HepG2 (cell line): Measurements from ENCODE around the gene FXYD5. TPM values are rescaled to one million over a fixed set of nuclear protein-coding genes. Genes with fewer than 3 reads are reported as not detected.

Source experiments
- BRF2 ChIP-seq: sonication (generic); formaldehyde crosslinking; IDR thresholded peaks from 2 replicates; pipeline ENCODE4 v1.8.1; 2022; ENCODE audit warnings: mild to moderate bottlenecking, missing genetic modification reagents
- CEBPZ ChIP-seq: IDR thresholded peaks from 2 replicates; pipeline ENCODE4 v1.6.1; 2012; ENCODE audit warnings: low read length, improper control_type of control experiment
- EZH2 ChIP-seq: conservative IDR thresholded peaks from 2 replicates; pipeline ENCODE4 v1.6.1; 2012; ENCODE audit warnings: mild to moderate bottlenecking, low read depth, low read length, moderate library complexity
- FUBP1 ChIP-seq: sonication (generic); formaldehyde crosslinking; IDR thresholded peaks from 2 replicates; pipeline ENCODE4 v1.5.1; 2020; ENCODE audit warnings: missing genetic modification reagents, mild to moderate bottlenecking, borderline replicate concordance
- HNF4A ChIP-seq: sonication (generic); formaldehyde crosslinking; IDR thresholded peaks from 2 replicates; pipeline ENCODE4 v1.4.0; 2020; ENCODE audit warnings: missing genetic modification reagents
- NAIF1 ChIP-seq: sonication (generic); formaldehyde crosslinking; IDR thresholded peaks from 2 replicates; pipeline ENCODE4 v1.5.0; 2020; ENCODE audit warnings: mild to moderate bottlenecking, missing genetic modification reagents, borderline replicate concordance
- NR2F6 ChIP-seq, 2 experiments: IDR thresholded peaks; 2 replicates each; pipeline ENCODE4 v1.6.1; 2016; ENCODE audit warnings: antibody characterized with exemption in 1 of 2, mild to moderate bottlenecking in 1 of 2
- PITX1 ChIP-seq: sonication (generic); formaldehyde crosslinking; IDR thresholded peaks from 2 replicates; pipeline ENCODE4 v1.5.1; 2020; ENCODE audit warnings: mild to moderate bottlenecking, missing genetic modification reagents
- RARA ChIP-seq: IDR thresholded peaks from 2 replicates; pipeline ENCODE4 v1.6.1; 2016; ENCODE audit warnings: missing genetic modification reagents, missing compliant biosample characterization
- TEAD3 ChIP-seq: optimal IDR thresholded peaks from 2 replicates; pipeline ENCODE3; 2016; ENCODE audit warnings: borderline replicate concordance
- TP53 ChIP-seq: sonication (generic); formaldehyde crosslinking; conservative IDR thresholded peaks from 2 replicates; pipeline ENCODE4 v1.4.0; 2020; ENCODE audit warnings: missing genetic modification reagents
- ZBTB44 ChIP-seq: sonication (generic); formaldehyde crosslinking; IDR thresholded peaks from 2 replicates; pipeline ENCODE4 v1.4.0; 2020; ENCODE audit warnings: missing genetic modification reagents
- ZKSCAN1 ChIP-seq: fragments of 150-350 bp; IDR thresholded peaks from 2 replicates; pipeline ENCODE4 v1.6.1; 2014; ENCODE audit warnings: low read length
- ZNF513 ChIP-seq: sonication (generic); formaldehyde crosslinking; conservative IDR thresholded peaks from 2 replicates; pipeline ENCODE4 v1.5.0; 2020; ENCODE audit warnings: missing genetic modification reagents
- ZNF574 ChIP-seq: sonication (generic); formaldehyde crosslinking; IDR thresholded peaks from 2 replicates; pipeline ENCODE4 v1.4.0; 2020; ENCODE audit warnings: missing genetic modification reagents
- polyA plus RNA-seq, 8 experiments: library from polyadenylated mRNA; depleted of rRNA in 3 of 8; stranded (reverse) in 7 of 8; unstranded in 1 of 8; fragments of >200 nt; fragmentation: Illumina TruSeq in 4 of 8; extraction: Trizol in 4 of 8; gene quantifications; 2 replicates each; pipeline versions ENCODE4 v1.2.1 to v1.2.3, GENCODE V29; 2011 to 2016; ENCODE audit warnings: low read depth in 4 of 8, missing spikeins in 1 of 8, mixed read lengths in 1 of 8; ENCODE audit not compliant: insufficient read depth in 1 of 8
- total RNA-seq, 5 experiments: library from RNA; depleted of rRNA; stranded (reverse); fragments of >200 nt; fragmentation: Illumina TruSeq; extraction: Trizol; gene quantifications; 2 replicates each; pipeline ENCODE4 v1.2.3, GENCODE V29; 2016; ENCODE audit warnings: low read depth in 1 of 5

Gene FXYD5
- total and polyA plus RNA-seq, 2 of the 13 experiments (the other 11 are each of a cell fraction or from before 2014, with no cell fraction given), result 0.65 TPM; not detected in 1

GRCh38 chr19:35114353-35115176, 40.0 kb upstream of the FXYD5 start (continued):
- TF ChIP-seq BRF2 (CRISPR knock-in tag) (no peak), PITX1 (CRISPR knock-in tag) (0 out of 2 replicates have a peak, but pooled peaks have one; percentile 23), ZNF574 (CRISPR knock-in tag) (0 out of 2 replicates have a peak, but pooled peaks have one; percentile 31), NAIF1 (CRISPR knock-in tag) (no peak), HNF4A (CRISPR knock-in tag) (no peak), ZNF513 (CRISPR knock-in tag) (no peak), EZH2 (no peak), TP53 (CRISPR knock-in tag) (no peak), TEAD3 (CRISPR knock-in tag) (peak; percentile 42), CEBPZ (no peak), RARA (peak; percentile 26; the same call in 1 of the 2 replicates), FUBP1 (CRISPR knock-in tag) (no peak), NR2F6 (IDR thresholded peaks at IDR 0.05) (no peak), NR2F6 (CRISPR knock-in tag; IDR thresholded peaks at IDR 0.05) (no peak), ZKSCAN1 (no peak), ZBTB44 (no peak)
